ENCODE results near the gene MED25.

MED25 gene

DNA sequence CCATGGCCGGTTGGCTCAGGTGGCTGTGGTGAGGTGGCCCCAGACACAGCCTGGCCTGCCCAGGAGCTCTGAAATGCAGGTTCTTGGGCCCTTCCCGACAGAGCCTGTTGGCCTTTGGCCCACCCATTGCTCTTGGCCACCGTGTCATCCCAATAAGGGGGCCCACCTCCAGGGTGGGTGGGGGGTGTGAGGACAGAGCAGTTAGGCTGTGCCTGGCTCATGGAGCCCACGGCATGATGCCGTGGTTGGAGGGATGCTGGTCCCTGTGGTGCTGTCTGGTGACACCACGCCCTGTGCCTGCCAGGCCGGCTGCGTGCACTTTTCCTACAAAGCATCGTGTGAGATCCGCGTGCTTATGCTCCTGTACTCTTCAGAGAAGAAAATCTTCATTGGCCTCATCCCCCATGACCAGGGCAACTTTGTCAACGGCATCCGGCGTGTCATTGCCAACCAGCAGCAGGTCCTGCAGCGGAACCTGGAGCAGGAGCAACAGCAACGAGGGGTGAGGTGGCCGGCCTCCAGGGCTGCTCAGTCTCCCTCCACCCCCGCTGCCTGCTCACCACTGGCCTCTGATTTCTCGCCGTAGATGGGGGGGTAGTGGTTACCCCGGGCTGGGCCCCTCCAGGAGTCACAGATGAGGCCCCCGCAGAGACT, 41.7 kb downstream of the MED25 start:
- DNase-seq, result no peak

DNA sequence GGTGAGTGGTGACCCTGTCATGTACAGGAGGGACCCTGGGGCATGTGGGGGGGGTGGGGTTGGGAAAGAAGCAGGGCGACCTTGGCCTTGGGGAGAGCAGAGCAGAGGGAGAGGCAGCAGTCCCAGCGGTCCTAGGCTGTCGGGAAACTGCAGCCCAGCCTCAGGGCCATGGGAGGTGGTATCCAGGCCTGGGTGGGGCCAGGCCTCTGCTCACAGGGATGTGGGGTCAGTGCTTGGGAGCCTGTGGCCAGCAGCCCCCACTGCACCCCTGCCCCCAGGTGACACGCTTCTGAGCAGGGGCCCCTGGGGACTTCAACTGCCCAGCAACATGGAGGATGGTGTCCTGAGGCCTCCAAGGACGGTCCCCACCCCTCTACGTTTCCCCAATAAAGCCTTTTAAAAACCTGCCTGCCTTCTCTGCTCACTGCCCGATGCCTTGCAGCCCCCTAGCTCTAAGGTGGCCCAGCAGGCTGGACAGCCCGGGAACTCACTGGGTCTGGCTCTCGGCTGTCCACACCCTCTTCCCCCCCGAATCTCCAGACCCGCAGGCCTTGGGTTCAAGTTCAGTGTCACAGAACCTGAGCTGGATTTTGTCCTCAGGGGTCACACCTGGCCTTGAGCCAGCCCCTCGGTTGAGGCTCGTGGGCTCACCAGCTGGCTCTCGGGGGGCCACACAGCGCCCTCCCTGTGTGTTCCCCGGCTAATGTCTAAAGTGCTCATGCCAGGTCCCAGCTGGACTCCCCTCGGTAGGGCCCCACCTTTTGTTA, 42.4 kb downstream of the MED25 start:
- DNase-seq, result no peak

DNA sequence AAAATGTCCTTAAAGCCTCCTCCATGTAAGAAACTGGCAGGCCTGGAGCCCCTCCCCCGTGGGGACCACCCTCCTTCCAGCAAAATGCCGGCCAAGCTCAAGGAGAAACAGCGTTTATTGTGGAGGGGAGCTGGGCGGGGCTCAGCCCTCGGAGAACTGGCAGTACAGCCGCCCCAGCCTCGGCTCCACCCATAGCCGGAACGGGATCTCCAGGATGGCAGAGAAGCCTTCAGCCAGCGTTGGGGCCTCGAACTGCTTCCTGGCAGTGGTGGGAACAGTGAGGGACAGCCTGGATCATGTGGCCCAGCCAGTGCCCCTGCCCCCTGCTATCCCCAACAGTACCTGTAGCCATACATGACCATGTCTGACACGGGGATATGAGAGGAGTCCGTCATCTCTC, 43.0 kb downstream of the MED25 start:
- DNase-seq, result no peak

DNA sequence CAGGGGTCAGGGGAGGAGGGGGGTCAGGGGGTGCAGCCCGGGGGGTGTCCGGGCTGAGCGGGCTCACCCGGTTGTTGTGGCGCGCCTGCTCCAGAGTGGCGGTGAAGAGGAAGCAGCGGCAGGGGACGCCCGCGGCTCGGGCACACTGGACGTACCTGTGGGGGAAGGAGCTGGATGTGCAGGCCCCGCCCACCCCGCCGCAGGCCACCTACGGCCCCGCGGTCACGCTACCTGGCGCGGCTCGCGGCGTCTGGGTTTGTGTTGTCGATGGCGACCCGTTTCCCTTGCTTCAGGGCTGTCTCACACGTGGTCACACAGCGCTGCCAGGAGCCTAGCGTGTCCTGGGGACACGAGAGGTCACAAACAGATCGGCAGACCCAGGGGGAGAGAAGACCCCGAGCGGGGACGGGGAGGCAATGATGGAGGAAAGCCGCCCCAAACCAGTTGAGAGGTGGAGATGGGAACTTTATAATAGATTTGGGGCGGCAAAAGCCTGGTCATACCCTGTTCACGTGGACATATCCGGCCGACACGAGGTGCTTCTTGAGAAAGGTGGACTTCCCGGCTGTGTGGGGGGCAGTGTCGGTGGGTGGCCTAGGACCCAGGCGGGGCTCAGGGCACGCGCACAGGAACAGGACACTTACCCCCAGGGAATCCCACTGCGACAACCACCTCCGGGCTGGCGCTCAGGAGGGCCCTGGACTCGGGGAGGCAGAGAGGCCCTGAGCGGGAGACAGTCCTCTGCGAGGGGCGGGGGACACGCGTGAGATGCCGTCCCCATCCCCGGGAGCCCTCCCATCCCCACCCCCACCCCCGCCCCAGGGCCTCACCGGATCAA, 43.7 kb downstream of the MED25 start:
- DNase-seq, result no peak

DNA sequence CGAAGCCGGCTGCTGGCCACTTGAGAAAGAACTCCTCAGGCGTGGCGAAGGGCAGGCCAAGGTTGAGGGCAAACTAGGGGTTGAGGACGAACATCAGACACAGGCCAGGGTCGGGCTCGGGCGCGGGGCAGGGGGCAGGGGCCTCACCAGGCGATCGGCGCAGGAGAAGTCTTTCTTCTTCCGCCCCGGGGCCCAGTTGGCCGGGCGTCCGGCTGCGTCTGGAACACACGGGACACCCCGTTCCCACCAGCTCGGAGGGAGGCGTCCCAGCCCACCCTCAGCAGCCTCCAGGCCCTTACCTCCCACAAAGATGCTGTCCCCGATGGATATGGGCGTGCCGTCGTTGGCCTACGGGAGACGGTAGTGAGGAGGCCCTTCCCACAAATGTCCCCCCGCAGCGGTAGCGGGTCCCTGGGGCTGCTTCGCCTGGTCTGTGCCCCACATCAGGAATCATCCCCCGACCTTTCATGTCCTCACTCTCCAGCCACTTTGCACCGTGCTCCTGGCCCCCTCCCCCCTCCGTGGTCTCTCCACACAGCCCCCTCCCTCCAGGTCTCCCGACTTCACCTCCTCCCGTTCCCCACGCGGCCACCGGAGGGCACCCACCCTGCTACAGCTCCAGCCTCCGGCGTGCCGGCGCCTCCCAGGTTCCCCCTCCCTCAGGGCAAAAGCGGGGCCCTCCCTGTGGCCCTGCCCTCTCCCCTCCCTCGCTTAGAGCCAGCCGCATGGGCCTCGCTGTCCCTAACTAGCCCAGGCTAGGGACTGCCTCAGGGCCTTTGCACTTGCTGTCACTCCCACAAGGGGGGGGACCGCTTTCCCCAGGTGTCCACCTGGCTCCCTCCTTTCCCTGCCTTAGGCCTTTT, 44.5 kb downstream of the MED25 start:
- DNase-seq, result no peak

DNA sequence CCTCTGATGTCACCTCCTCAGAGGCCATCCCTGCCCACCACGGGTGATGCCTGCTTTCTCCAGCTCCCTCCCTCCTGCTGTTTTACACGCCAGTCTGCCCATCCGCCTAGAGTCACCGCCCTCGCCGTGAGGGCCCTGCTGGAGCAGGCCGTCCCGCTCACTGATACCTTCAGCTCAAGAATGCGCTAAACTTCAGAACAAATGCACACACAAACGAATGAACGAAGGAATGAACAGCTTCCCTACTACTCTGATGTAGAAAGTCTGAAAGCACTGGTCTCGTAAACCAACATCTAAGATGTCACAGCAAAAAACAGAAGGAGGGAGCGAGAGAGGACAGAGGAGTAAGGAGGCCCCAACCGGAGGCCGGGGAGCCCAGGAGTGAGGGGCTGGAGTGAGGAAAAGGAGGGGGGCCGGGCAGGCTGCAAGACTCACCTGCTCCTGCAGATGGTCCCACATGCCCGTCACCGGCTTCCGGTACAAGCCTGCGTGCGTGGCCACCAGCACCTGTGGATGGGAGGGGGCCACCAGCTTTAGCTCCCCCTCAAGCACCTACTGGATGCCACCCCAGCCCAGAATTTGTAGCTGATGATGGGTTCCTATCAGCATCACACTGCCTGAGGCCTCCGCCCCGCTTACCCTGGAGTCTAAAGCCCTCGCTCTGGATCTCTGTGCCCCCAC, 45.3 kb downstream of the MED25 start:
- no peak for DNase-seq

DNA sequence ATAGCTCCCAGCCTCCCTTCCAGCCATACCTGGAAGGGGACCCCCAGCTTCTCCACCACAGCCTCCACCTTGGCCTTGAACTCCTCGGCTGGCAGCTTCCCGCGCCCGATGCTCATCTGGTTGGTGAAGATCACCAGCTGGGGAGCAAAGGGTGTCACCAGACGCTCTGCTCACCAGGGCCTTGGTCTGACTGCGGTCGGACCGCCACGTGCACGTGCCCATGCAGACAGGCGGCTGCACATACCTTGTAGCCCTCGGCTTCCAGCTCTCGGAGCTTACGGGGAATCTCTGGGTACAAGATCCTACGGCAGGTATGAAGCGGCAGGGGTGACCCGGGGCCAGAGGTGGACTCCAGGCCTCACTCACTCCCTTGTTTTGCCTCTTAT, 45.8 kb downstream of the MED25 start:
- no peak for DNase-seq

DNA sequence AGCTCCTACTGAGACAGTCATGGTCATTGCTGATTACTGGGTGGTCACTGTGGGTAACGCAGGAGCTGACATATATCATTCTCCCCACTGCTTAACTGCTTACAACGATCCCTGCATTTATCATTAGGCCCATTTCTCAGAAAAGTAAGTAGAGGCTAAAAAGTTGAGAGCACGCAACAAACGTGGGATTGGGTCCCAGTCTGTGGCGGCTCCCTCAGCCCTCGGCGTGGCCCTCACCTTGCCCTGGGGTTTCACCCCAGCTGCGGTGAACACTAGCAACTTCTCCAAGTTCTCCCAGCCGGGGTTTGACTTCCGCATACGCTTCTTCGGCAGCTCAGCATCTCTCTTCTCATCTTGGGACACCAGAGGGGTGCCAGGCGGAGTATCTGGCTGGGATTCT, 46.8 kb downstream of the MED25 start:
- DNase-seq, result no peak

DNA sequence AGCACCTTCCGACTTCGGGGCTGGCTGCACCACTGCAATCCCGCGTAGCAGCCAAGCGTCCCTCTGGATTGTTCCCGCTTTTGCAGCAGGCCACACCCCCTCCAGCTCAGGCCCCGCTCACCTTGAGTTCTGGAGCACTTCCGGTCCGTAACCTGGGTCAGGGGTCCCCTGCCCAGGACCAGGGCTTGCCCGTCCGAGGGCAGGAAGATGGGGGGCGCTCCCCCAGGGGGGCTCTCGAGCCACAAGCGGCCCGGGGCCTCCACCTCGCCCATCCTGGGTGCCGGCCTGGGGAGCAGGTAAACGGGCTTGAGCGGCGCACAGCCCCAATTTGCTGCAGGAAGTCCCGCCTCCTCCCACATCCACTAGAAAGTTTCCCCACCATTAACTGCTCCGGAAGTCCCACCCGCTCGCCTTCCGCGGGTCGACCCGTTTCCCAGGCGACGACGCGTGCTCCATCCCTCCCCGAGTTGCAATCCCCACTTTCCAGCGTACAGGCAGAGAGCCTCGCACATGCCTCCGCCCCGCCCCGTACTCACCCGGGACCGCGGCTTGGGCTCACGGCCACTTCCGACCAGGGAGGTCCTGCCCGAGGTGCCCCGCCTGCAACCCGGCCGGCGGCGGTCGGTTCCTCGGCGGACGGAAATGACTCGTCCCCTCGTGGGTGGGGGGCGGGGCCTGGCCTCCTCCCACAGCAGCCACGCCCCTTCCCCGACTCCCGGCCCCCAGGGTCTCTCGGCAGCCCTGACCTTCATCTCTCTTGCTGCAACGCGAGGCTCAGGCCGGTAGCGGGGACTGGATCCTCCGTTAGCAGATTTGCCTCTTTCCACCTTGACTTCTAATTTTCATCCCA, 49.1 kb downstream of the MED25 start, which contains the start of gene PNKP:
PNKP (minus strand) TSS at position 644 of the 850 bp plus-strand sequence; CDS start at position 272, 372 bp downstream.
- DNase-seq, result peak; percentile 96

DNA sequence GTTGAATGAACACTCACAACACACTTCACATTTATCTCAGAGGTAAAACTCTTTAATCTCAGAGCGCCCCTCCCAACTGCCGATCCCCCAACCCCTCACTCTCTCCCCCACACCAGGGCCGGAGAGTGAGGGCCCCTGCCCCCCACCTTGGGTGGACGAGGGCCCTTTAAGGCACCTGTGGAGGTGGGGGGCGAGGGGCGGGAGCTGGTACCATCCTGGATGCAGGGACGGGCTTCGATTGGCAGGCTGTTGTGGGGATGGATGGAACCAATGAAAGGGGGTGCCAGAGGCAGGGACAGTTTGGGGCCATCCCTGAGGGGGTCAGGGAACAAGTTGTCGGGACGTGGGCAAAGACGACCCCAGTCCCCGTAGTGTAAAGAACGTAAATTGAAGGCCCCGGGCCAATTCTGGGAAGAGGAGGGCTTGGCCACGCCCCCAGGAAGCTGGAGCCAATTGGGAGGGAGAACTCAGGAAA, 51.0 kb downstream of the MED25 start:
- DNase-seq, result peak; percentile 91

DNA sequence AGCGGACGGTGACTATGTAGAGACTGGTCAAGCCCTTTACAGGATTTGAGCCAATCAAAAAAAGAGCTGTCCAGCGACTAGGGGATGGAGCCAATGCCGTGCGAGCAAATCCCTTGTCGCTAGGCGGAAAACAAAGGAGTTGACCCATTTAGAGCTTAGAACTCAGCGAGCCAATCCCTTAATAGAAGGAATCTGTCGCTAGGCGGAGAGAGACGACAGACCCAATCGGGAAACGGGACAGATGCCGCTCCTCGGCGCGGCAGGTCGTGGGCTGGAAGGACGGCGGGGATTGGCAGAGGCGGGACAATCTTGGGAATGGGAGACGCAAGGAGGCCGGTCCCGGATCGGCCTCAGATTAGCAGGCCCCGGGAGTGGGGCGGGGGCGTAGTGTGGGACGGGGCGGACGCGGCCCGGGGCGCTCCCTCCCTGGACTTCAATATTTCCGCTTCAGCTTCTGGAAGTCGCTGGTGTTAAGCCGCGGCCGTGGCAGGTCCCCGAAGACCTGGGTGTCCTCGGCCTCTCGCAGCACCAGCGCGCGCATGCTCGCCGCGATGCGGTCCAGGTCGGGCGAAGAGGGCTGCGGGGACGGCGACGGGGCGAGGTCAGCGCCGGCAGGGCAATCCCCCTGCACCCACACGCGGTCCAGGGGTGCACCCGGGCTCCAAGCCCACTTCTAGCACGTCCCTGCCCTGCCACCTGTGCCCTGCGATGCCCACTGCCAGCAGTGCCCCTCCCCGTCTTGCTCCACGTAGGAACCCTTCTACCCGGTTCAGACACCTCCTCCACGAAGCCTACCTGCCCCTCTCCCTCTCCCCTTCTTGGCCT, 51.6 kb downstream of the MED25 start:
- peak; percentile 96 for DNase-seq

DNA sequence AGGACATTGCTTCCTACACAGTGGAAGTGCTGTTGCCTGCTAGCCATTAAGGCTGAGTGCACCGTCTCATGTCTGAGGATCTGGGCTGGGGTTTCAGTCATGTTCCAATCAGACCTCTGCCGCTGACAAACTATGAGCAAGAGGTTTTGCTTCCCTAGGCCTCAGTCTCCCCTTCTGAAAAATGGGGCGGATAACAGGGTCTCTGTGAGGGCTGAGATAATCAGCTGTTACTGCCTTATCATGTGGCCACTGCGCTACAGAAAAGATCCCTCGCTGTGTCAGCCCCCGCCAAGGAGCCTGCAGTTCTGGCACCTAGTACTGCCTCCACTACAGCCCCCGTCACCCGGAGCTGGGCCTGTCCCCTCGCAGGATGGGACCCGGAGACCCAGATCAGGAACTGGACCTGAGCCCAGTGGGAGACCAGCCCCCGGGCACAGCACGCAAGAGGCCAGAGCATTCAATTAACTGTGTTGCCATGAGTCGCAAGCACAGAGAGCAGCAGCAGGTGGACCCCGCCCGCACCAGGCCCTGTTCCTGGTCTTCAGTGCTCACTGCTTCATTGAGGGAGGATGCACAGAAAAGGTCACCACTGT, 52.3 kb downstream of the MED25 start:
- no peak for DNase-seq

DNA sequence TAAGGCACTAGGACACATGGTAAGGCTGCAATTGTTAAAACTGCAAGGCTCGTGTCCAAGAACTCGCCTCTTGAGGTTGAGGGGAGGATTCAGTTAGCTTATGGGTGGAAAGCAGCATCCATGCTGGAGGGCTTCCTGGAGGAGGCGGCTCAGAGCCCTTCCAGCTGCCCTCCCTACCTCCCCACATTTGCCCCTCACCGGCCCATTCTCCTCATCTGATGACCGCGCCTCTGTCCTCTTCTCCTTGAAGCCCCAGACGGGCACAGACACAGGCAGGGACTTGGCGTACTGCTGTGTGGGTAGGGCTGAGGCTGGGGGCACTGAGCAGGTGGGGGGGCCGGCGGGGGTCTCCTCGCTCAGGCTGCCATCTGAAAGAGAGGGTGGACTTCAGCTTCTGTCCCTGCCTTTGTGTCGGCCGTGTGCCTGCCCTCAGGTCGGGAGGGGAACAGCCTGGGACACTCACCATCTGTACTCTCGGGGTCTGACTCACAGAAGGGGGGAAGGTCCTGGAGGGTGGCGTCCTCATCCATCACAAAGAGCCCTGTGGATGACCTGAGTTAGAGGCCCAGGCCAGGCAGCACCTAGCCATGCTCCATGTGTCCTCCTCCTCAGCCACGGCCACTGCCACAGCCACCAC, 53.4 kb downstream of the MED25 start:
- no peak for DNase-seq

DNA sequence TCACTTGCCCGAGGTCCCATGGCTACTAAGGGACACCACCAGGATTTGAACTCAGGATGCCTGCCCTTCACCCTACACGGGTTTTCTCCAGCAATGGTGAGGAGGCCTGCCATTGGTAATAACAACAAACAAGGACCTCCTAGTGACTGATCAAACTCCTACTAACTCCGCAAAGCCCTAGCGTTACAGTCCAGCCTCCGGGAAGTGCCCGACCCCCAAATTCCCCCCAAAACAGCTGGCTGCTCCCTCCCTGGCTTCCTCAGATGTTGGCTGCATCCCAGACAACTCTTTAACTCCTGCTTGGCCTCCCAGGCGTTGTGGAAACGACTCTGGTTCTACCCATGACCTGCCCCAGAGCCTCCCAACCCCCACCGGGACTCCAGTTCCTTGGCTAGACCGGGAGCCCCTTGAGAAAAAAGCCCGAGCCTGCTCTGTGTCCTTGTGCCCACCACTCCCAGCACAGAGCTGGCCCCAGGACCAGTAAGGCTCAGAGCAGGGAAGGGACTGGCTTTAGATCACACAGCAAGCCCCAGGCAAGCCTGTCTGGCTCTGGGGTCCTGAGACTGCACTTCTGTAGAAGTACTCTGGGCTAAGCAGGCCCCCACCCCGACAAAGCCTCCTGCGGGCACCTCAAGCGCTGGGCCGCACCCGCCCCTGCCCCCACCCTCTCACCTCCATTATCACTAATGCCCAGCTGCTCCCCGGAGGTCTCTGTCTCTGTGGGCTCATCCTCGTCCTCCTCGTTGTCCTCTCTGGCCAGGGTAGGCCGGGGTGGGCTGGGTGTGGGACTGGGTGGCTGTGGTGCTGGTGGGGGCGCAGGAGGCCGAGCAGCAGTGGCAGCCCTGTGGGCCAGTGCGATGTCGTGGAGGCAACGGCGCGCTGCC, 54.4 kb downstream of the MED25 start:
- DNase-seq, result no peak

DNA sequence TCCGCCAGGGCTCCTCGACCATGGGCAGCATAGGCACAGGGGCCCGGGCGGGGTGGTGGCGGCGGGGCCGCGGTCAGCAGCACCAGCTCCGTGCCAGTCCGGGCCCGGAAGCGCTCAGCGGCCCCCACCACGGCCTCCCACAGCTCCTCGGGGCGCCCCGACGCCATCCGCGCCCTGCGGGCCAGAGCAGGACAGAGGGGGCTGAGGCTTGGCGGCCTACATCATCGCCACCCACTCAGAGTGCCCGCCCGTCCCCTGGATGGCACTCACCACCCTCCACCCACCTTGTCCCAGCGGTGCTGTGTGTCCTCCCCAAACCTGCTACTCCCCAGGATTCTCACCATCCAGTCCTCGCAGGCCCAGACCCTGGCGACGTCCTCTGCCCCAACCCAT, 55.0 kb downstream of the MED25 start:
- DNase-seq, result no peak

DNA sequence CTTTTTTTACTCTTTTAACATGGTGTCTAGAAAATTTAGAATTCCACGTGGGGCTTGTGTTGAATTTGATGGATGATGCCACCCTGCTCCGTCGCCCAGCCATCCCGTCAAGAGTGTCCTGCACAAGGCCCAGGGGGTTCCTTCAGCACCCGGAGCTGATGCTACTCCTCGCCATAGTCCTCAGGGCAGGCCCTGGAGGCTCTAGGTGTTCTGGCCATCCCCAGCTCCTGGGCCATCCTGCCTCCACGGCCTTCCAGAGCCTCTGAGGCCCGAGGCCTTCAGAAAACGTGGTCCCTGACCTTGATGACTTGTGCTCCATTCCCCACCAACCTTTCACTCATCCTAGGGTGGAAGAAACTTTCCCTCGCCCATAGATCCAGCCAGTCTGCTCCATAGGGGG, 55.7 kb downstream of the MED25 start:
- no peak for DNase-seq

DNA sequence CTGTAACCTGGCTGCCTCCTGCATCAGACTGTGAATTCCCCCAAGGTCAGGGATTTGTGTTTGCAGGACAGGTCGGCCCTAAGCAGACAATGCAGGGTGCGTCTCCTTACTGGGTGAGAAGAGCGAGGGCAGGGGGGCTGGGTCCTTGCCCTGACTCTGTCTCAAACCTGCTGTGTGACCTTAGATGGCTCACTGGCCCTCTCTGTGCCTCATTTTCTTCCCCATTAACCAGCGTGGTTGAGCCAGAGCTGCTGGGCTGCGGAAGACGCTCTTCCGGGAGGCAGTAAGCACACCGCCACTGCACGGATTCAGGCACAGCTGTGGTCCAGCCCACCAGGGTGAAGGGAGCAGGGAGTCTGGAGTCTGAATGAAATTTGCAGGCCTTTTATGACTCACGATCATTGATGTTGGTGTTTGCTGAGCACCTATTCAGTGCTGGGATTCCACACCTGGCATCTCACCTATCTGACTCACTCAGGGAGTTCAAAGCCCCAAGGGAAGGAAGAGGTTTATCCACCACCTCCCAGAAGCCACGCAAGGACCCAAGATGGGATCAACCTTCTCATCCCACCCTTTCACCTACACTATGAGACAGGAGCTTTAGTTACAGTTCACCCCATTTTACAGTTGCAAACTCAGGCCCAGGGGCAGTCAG, 56.5 kb downstream of the MED25 start:
- DNase-seq, result no peak

DNA sequence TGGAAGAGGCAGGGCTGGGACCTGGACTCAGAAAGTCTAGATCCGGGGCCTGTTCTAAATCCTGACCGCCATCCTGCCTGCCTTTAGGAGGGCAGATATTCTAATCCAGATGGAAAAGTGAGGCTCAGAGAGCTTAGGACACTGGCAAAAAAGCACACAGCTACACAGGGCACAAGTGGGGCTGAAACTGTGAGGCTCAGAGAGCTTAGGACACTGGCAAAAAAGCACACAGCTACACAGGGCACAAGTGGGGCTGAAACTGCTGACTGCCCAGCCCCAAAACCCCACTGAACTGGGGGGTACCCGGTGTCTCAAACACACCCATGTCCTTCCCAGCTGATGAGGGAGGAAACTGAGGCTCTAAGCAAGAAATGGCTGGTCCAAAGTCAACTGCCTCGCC, 57.1 kb downstream of the MED25 start:
- no peak for DNase-seq
